GM19468 (cell line): ENCODE data around the gene MBOAT2.
"Not testable (repeated sequence)": the region's sequence is repeated elsewhere in the genome, so short reads cannot be mapped to it uniquely, and the experiment has no call there.

Source experiments
- ATAC-seq: cut with Tn5 transposase; IDR thresholded peaks from one replicate; pipeline ENCODE4 v1.9.1; 2021; ENCODE audit warnings: mild to moderate bottlenecking, moderate library complexity, moderate number of reproducible peaks; ENCODE audit not compliant: unreplicated experiment; ENCODE audit errors: extremely low read depth

Gene MBOAT2

DNA sequence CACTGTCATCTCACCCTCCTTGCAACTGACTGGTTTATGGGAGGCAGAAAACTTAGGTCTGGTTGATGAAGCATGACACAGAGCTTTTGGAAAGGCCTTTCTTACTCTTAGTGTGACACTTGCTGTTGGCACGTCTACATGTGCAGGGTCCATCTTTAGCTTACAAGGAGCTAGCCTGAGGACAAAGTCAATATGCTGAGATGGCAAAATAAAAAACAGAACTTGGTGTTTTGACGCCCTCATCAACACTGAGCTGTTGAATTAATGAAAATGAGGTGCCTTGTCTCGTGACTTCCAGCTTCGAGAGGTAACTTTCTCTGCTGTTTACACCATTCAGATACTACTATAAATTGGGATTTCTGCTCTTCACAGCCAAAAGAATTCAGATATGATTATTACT is 87.5 kb downstream of the MBOAT2 start:
- no peak for ATAC-seq

DNA sequence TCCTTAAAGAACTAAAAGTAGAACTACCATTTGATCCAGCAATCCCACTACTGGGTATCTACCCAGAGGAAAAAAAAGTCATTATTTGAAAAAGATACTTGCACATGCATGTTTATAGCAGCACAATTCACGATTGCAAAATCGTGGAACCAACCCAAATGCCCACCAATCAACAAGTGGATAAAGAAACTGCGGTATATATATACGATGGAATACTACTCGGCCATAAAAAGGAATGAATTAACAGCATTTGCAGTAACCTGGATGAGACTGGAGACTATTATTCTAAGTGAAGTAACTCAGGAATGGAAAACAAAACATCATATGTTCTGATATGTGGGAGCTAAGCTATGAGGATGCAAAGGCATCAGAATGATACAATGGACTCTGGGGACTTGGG is 89.7 kb downstream of the MBOAT2 start:
- ATAC-seq = not testable (repeated sequence)

- no peak for ATAC-seq
Measured at GRCh38 chr2:8907764-8908288, 95.7 kb downstream of the MBOAT2 start.

GRCh38 chr2:8903924-8904323 is 99.6 kb downstream of the MBOAT2 start:
- not testable (repeated sequence) for ATAC-seq

DNA sequence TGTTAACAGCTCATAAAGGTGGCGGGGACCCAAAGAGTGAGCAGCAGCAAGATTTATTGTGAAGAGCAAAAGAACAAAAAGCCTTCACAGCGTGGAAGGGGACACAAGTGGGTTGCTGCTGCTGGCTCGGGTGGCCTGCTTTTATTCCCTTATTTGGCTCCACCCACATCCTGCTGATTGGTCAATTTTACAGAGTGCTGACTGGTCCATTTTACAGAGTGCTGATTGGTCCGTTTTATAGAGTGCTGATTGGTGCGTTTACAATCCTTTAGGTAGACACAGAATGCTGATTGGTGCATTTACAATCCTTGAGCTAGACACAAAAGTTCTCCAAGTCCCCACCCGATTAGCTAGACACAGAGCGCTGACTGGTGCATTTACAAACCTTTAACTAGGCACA is 100.7 kb downstream of the MBOAT2 start:
- not testable (repeated sequence) for ATAC-seq

DNA sequence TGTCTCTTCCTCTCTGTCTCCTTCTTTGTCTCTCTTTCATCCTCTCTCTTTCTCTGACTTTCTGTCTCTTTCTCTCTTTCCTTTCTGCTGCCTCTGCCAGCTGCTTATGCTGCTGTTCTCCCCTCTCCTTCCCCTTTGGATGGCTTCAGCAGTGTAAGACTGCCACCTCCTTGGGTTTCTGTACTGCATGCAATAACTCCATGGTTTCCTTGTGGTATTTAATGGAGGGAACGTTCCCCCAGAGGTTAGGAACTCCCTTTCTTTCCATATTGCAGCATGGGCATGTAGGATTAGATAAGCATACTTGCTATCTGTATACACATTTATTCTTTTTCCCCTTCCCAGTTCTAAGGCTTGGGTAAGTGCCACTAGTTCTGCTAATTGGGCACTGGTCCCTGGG is 106.3 kb downstream of the MBOAT2 start:
- not testable (repeated sequence) for ATAC-seq

GRCh38 chr2:8896671-8897070 is 106.8 kb downstream of the MBOAT2 start:
- ATAC-seq = not testable (repeated sequence)

DNA sequence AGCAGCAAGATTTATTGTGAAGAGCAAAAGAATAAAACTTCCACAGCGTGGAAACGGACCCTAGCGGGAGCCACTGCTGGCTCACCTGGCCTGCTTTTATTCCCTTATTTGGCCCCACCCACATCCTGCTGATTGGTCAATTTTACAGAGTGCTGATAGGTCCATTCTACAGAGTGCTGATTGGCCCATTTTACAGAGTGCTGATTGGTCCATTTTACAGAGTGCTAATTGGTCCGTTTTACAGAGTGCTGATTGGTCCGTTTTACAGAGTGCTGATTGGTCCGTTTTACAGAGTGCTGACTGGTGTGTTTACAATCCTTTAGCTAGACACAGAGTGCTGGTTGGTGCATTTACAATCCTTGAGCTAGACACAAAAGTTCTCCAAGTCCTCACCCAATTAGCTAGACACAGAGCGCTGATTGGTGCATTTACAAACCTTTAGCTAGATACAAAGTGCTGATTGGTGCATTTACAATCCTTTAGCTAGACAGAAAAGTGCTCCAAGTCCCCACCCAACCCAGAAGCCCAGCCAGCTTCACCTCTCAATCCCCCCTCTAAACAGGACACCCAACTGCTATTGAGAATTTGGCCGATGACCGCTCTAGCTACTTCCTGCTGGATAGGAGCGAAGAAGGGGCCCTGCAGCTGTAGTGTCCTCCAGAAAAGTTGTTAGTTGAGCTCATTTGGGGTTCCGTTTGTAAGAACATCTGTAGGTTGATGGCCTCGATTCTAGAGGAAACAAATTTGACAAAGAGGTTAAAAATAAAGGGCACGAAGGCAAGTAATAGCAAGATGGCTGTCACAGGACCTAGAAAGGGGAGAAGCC is 108.2 kb downstream of the MBOAT2 start:
- ATAC-seq = not testable (repeated sequence)

DNA sequence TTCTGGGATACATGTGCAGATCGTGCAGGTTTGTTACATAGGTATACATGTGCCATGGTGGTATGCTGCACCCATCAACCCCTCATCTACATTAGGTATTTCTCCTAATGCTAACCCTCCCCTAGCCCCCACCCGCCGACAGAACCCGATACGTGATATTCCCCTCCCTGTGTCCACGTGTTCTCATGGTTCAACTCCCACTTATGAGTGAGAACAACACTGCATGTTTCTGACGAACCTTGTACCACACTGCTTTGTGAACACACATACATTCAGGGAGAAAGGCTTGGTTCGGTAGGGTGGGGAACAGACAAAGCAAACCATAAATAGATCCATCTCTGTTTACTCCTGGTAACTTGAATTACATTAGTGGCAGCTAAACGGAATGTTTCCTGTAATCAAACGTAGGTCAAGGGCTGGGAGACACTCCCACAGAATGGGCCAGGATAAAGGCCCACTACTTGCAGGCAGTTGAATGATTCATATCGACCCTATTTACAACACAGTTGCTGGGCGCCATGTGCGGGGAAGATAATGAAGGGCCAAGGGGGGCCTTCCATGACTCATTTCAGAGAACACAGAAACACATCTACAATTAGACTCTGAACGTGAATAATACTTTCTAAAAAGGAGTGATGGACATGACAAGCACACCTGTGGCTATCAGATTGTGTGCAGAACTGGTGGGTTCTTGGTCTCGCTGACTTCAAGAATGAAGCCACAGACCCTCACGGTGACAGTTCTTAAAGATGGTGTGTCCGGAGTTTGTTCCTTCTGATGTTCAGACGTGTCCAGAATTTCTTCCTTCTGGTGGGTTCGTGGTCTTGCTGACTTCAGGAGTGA is 109.3 kb downstream of the MBOAT2 start:
- ATAC-seq = no peak

GRCh38 chr2:8893474-8893873 is 110.0 kb downstream of the MBOAT2 start:
- no peak for ATAC-seq

DNA sequence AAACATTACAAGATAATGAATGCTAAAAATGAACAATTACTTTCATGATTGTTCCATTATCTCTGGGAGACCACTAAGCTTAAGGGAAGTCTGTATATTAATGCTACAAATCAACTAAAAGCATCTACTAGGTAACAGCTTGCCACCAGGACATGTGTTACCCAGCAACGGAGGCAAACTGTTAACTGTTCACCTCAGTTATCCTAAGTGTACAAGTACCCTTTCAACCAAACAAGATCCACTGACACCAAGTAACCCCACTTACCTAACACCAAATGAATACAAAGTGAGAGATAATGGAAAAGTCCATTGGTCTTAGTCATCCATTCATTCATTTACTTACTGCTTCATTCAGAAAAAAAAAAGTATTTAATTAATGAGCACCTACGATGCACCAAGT is 111.4 kb downstream of the MBOAT2 start:
- ATAC-seq = no peak

DNA sequence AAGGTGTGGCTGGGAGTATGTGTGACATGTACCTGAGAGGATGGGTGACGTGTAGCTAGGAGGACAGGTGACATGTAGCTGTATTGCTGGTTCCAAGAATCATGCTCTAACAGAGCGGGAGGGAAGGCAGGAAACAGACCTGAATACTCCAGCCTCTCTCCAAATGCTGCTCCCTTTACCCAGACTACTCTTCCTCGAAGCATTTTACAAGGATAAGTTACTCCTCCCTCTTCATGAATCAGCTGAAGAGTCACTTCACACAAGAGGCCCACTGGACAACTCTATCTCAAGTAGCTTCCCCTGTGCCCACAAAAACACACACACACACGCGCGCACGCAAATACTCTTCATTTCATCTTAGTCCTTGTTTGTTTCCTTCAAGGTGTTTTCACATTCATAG is 113.5 kb downstream of the MBOAT2 start:
- no peak for ATAC-seq

GRCh38 chr2:8888963-8889362 is 114.5 kb downstream of the MBOAT2 start:
- no peak for ATAC-seq

DNA sequence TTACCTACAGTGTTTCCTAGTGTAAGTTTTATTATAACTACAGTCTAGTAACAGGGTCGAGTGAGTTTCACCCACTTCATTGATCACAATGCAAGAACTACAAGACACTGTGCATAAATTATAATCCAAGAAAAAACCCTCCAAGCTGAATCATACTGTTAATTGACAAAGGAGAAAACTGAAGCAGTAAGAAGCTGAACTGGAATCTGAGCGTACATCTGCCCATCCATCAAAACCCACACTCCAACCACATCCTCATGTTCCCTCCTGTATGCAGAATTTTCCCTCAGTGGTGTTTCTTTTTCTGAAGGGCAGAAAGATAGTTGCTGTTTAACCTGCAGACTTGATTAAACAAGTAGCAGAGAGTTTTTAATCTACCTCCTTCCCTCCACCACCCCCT is 116.6 kb downstream of the MBOAT2 start:
- no peak for ATAC-seq

DNA sequence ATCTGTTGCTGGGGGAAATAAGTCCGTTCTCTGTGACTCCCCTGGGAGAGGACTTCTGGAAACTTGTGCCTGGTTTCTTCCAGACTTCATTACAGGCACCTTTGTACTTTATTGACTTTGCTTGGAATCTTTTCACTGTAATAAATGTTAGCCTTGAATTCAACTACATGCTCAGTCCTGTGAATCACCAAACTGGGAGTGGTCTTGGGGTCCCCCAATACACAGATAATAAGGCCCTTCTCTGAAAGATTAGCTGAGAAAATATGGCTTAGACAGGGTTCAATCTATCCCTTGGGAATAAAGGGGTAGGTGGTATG is 117.3 kb downstream of the MBOAT2 start:
- ATAC-seq = no peak

GRCh38 chr2:8885449-8886201 is 117.9 kb downstream of the MBOAT2 start:
- ATAC-seq = no peak

GRCh38 chr2:8884812-8885211 is 118.7 kb downstream of the MBOAT2 start:
- no peak for ATAC-seq

GRCh38 chr2:8882094-8882493 is 121.4 kb downstream of the MBOAT2 start:
- no peak for ATAC-seq

GRCh38 chr2:8877894-8878293 is 125.6 kb downstream of the MBOAT2 start:
- ATAC-seq = no peak

- ATAC-seq = no peak
Measured at GRCh38 chr2:8877332-8877731, 126.2 kb downstream of the MBOAT2 start.

DNA sequence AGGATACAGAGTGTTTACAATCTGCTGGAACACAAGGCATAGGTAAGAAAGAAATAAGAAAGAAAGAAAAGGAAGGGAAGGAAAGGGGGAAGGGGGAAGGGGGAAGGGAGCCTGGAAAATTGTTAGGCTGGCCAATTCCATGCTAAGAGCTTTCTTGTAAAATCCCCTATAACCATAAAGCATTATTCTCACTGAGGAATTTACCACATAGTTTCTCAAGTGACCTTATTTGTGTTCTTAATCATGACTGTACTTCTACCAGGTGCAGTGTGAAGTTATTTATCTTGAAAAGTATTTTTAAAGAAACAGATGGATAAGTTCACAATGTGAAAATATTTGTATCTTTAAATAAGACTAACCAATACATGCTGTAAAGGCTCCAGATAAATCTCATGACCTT is 126.9 kb downstream of the MBOAT2 start:
- ATAC-seq = no peak
